ENCODE data around the gene RET.

RET gene

DNA sequence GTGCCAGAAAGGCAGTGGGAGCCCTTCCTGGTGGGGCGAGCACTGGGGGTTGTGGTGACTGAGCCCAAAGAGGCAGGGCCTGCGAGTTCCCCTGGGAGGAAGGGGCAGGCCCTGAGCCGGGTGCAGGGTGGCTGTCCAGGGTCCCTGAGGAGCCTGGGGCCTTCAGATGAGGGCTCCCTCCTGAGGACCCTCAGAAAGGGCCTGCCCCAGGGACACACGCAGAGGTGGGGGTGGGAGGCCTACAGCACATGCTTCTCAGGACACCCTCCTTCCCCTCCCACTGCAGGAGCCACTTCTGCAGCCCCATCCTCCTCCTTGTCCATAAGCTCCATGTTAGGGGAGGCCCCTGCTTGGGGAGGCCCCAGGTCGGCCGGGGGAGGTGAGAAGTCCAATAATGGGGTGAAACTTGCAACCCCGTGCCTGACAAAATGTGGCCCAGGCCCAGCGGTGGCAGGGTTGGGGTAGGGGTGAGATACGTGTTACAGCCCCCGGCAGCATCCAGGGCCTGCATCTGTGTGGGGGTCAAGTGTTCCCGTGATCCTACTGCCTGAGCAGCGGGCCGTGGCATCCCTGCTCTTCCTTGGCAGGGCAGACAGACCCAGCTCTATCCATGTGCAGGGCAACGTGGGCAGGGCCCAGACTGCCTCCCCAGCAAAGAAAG, 31.8 kb upstream of the RET start:
- DNase-seq: peak; percentile 25

DNA sequence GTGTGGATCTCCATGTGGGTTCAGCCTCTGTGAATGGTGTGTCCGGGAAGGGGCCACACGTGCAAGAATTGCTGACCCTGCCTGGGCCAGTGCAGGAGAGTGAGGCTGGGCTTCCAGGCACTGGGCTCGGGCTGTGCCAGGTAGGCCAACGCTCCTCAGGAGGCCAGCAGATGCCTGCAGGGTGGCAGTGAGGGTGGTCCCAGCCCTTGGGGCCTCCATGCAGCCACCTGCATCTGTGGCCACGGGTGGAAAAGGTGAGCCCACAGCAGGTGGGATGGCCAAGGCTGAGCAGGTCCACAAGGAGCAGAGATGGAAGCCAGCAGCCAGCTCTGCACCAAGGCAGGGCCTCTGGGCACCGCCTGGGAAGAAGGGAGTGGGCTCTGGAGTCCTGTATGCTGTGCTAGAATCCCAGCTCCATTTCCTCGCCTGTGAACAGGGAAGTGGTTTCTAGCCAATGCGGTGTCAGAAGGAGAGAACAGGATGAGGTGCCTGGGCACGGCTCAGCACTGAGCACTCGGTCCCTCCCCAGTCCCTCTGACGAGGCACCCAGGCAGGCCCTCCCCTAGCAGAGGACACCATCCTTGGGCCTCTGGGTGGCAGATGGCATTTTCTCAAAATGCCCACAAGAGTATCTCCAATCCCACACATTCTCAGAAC, 31.1 kb upstream of the RET start:
- DNase-seq: peak; percentile 20

DNA sequence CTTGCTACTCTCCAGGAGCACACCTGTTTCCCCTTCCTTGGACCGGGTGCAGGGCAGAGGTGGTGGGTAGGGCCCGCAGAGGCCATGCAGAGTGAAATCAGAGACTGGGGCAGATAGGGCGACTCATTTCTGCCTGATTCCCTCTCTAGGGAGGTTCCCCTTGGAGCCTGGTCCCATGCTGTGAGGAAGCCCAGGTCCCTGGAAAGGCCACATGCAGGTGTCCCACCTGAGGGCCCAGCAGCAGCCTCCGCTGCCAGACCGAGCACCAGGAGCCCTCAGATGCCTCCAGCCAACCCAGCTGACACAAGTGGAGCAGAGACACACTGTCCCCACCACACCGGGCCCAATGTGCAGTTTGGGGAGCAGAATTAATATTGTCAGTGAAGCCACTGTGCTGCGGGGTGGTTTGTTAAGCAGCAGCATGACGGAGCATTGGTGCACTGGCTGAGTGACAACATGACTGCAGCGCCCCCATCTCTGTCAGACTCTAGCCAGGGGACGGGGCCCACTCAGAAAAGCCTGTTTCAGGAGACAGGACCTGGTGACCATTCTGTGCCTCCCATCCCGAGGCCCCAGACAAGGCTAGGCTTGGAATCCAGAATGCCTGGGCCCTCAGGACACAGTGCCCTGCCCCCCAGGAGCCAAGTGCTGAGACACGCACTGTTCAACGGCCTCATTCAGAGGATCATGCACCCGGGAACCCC, 30.4 kb upstream of the RET start:
- DNase-seq: no peak

DNA sequence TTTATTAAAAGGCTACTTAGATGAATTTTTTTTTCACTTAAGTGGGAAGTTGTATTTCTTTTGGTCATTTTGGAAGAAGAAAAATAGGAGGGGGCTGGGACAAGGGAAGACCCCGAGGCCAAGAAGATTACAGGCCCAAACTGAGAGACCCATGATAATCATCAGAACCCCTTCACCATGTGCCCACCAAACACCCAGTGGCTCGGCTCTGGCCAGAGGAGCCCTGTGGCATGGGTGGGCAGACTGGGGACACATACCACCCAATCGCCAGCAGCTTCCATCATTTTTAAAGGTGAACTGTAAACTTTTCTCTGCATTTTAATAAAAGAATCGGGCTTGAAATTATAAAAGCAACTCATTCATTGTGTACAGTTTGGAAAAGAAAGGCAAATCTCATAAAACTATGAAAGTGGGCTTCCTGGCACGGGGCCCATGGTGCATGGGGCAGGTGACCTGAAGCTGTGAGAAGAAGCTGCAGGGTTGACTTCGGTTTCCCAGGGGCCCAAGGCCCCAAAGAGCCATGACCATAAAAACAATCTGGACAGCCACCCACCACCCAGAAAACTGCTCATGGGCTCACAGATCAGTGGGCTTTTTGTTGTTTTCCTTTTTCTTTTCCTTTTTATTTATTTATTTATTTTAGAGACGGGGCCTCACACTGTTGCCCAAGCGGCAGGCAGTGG, 29.4 kb upstream of the RET start:
- DNase-seq: no peak

DNA sequence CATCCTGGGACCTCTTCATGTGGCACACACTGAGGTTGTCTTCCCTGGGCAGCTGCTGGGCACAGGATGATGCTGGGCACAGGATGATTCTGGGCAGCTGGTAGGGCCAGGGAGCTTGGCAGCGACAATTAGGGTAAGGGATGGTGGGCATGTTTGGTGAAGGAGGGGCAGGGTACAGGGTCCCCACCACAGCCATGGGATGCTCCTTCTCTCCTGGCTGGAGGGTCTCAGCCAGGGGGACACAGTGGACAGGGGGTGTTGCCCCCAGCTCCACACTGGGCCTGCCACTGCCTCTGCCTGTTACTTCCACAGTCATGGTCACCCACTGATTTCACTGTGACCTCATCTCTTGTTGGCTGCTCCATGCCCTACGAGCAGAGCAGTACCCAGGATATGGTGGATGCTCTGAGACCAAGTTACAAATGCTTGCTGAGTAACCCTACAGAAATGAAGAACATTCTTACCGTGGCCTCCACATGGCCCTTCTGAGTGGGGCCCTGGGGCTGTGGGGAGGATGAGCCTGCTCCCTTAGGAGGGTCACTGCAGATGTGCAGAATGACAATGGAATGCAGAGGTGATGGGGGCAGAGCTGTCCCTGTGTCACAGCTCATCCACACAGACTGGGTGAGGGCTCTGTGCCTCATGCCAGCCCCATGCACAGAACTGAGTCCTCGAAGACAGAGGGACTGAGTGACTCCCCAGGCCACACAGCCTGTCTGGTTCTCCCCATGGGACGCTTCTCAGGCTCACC, 28.4 kb upstream of the RET start:
- no peak for DNase-seq

DNA sequence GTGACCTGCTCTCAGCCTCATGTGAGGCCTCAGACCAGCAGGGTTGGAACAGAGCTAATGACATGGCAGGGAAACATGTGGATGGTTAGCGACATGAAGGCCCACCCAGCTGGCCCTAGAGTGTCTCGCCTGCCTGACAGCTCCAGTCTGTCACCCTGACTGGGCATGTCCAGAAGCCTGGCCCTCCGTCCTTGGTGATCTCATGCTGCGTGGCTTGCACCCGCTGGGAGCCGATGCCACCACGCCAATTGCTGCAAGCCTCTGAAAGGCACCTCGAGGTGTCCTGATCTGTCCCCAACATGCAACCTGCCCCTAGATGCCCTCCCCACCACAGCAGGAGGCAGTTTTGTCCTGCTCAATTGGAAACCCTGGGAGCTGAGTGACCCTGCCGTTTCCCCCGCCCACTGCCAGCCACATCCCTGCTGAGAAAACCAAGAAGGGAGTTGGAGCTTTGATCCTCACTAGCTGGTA, 27.8 kb upstream of the RET start:
- DNase-seq: no peak

DNA sequence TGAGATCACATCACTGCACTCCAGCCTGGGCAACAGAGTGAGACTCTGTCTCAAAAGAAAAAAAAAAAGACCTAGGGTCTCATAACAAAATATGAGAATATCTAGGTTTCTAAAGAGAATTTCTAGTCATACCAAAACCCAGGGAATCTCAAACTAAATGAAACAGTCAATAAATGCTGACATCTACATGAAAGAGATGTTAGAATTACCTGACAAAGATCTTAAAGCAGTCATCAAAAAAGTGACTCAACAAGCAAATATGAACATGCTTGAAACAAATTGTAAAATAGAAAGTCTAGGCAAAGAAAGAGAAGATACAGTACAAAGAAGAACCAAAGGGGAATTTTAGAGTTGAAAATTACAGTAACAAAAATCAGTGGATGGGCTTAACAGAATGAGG, 26.9 kb upstream of the RET start:
- no peak for DNase-seq

DNA sequence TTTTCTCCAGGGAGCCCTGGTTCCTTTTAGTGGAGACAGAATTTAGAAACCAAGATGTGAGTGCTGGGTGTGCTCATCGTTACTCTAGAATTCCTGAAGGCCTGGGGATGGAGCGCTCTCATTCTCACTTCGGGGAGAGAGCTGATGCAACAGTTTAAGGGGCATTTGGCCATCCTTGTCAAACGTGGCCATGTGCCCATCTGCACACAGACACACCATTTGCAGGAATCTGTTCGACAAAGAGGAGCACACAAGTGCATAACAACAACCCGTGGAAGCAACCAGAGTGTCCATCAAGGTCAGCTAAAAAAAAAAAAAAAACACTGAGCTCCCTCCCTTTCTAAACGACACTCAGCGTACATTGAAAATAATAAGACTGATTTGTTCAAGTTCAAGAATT, 23.0 kb upstream of the RET start:
- DNase-seq: no peak

DNA sequence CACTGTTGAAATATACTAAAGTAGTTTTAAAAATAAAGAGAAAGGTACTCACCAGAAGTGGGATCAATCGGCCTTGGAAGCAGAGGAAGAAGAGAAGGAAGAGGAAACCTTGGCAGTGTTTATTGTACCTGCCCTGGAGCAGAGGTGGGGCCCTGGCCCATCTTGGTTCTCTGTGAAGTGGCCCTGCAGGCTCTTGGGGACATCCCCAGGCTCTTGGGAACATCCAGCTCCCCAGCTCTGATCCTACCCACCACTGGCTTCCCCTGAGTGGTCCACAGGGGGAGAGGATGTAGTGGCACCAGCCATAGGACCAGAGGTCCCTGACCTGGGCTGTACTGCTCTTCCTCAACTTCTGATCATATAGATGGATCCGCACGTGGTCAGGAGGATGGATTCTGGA, 22.3 kb upstream of the RET start:
- peak; percentile 11 for DNase-seq

DNA sequence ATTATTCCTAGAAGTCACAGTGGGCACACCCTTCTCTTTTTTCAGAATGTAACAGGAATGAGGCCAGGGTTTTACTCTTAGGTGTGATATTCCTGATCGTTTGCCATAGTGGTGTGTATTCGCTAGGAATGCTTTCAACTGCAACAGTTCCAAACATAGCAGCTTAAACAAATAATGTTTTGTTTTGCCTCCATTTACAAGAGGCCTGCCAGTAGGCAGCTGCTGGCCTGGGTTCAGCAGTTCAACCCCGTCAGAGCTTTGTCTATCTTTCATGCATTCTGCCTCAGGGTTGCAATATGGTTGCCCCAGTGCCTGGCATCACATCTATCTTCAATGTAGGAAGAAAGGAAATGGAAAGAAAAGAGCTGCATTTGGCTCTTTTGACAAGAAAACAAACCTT, 21.7 kb upstream of the RET start:
- DNase-seq: no peak

DNA sequence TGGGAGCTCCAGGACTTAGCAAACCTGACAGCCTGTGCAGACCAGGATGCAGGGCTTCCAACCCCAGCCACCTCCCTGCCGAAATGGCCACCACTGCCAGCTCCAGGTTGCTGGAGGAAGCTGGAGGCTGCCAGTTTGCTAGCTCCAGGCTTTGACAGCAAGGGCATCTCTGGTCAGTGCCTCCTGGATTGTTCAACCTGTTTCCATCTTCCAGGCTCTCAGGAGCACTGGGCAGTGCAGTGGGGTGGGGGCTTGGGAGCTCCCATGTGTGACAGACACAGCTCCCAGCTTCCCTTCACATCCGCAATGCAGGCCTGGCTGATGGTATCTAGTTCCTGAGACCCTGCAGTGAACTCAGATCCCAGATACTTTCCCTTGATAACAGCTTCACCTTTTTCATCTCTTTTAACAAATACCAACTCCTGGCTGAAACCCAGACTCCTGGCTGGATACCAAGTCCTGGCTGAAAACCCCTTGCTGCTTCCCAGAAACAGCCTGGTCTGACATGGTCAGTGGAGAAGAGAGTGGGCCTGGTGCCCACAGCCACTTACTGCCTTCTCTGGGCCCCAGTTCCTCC, 20.8 kb upstream of the RET start:
- no peak for DNase-seq

DNA sequence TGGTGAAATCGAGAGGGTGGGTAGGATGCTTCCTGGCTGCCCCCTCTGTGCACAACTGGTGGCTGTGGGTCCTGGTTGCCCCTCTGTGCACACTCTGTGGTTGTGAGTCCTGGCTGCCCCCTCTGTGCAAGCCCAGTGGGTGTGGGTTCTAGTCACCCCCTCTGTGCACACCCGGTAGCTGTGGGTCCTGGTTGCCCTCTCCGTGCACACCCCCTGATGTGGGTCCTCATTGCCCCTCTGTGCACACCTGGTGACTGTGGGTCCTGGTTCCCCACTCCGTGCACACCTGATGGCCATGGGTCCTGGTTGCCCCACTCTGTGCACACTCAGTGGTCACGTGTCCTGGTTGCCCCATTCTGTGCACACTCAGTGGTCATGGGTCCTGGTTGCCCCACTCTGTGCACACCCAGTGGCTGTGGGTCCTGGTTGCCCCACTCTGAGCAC, 20.3 kb upstream of the RET start:
- DNase-seq: no peak

DNA sequence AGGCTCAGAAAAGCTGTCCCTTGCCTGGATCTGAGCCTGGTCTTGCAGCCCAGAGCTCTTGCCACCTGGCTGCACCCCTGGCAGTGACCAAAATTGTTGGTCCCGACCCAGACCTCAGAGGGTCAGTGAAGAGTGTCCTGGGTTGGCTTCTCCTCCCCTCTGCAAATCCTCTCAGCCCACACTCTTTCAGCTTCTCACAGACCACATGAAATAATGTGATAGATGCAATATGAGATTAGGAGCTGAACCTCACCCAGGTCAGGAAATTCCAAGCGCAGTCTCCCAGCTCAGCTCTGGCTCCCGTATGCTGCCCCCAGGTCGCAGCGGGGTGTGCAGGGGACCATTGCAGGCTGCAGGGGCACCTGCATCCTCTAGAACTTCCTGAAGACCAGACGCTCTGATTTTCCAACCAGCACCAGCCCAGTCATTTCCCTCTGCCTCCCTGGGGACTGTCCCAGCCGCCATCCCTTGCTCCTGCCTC, 19.6 kb upstream of the RET start:
- DNase-seq: no peak

DNA sequence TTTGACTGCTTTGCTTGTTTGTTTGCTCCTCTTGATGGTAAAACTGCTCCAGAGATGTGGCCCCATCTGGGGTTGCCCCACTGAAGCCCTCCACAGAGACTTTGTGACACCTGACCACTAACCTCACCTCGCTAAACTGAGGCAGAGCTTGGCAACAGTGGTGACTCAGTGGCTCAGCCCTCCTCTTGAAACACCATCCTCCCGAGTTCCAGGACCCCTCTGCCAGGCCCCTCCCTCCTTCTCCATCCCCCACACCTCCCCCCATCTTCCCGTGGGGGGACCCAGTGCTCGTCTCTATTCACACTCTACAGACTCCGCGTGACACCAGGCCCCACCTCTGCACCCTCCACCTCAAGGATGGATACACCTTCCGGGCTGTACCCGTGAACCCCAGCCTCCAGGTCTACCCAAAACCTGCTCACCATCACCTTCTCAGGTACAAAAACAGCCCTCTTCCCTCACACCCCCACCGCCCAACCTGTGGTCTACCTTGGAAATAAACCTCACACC, 19.0 kb upstream of the RET start:
- DNase-seq: no peak

DNA sequence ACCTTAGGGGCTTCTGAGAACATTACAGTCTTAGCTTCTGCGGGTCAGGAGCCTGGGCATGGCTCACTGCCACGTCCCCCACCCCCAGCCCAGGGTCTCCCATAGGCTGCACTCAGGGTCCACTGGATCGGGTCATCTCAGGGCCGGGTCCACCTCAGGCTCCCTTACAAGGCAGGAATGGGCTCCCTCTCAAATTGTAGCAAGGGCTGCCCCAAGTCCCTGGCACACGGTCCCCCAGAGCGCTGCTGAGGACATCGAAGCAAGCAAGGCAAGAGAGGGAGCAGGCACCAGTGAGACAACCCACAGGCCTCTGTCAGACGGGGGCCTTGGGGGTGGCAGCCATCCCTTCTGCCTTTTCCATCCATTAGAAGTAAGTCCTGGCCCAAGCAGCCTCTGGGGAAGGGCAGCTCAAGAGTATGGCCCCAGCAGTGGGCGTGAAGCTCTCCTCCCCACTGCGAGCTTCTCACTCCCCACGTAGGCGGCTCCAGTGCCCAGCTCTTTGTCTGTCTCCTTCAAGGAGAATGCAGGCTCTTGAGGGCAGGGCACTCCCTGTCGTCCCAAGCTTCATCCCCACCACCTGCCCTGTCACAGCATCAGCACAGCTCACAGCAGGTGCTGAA, 18.0 kb upstream of the RET start:
- no peak for DNase-seq

DNA sequence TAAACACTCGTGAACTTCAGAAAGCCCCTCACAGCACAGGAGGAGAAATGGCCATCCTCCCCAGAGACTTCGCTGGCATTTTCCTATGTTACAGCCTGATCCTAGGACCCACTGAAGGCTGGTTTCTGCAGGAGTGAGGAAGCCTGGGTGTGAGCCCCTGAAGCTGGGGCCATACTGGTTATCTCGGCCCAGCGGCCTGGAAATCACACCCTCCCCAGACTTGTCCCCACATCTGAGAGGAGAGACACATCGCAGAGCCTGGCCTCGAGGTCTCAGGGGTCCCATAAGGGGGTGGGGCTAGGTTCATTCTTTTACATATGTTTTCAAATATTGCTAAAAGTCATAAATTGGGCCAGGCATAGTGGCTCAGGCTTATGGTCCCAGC, 17.5 kb upstream of the RET start:
- DNase-seq: no peak

DNA sequence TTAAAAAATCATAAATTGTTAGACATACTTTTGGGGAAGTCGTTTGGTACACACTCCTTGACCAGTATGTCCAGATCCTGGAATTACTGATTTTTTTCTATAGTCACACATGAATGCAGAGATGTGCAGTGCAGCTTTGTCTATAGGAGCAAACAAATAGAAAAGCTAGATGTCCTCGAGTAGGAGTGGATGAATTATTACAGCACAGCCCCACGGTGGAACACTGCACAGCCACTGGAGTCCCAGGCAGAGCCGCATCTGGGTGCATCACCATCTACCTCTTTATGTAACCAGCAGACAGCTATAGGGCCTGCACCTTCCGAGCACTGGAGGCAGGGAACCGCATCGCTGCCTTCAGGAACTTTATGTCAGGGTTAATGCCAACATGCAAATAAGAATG, 17.0 kb upstream of the RET start:
- no peak for DNase-seq

DNA sequence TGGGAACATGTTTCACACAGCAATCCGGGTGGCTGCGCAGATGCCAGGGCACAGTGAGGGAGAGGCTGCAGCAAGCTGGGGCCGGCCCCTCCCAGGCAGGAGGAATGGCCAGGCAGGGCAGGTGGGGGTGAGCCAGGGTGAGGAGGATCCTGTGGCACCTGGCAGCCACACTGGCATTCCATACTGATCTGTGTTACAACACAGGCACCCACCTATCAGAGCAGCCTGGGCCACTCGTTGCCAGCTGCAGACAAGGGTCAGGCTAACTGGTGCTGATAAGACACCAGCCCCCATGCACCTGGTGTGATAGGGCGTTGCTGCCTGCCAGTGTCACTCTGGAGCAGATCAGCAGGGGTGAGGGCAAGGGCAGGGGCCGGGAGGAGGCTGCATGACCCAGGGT, 16.6 kb upstream of the RET start:
- no peak for DNase-seq

DNA sequence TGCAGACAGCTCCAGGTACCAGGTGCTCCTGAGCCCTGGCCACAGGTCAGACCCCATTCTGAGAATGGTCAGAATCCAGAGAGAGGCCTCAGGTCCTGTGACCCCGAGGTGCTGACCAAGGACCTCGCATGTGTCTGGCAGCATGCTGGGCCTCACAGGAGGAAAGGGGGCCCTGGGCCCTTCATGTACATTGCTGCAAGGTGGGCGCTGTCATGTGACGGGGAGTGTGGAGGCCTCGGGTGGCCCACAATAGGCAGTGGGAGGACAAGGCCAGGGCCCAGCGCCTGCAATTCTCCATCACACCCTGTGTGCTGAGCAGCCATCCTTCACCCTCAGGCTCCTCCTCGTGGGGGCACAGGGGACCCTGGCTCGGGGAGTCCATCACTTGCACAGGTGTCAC, 15.5 kb upstream of the RET start:
- DNase-seq: no peak

DNA sequence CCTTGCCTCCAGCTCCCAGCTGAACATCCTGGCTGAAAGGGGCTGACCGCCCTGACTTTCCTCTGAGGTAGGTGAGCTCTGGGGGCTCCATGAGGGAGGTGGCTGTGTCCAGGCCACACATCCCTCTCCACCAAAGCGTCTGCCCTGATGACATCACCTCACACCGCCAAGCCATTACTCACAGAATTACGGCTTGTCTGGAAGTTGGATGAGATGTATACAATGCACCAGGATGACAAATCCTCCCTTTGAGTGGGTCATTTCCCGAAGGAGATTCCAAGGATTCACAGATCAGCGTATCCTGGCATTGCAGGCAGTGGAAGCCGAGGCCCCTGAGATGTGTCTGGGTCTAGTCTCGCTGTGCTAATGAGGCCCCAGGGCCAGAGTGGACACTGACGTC, 15.1 kb upstream of the RET start:
- DNase-seq: no peak

DNA sequence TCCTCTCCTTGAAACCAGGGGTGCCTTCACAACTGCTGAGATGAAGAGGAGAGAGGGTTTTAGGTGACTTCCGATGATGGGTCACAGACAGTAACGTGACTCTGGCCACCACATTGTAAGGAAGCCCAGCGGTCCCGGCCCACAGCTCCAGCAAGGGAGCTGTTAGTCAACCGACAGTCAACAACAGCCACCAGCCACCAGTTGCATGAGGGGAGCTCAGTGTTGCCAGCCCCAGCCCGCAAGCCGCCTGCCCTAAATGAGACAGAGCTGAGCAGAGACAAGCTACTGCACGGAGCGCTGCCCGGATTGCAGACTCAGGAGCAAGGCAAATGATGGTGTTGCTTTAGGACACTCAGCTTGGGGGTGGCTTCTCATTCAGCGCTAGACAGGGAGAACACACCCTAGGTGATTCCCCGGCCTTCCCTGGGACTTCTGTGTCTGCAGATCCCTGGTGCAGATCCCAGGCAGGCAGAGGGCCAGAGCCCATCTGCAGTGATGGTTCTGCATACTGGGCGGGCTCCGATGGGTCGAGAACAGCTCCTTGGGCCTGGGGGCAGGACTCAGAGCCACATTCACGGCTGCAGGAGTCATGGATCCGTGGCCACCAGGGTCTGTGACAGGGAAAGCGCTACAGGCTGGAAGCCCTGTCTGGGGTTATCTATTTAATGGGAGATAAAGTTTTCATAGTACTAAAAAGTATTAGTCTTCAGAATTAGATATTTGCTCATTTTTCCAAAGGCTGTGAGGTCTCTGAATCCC, 14.3 kb upstream of the RET start:
- no peak for DNase-seq
